IMR-90 (cell line): ENCODE data around the gene GH1. TPM values are rescaled to one million over a fixed set of nuclear protein-coding genes. Genes with fewer than 3 reads are reported as not detected.

Experiments used
- ATAC-seq: fragments of 200-7000 bp; cut with Tn5 transposase; 2 replicates; pipeline ENCODE4 v1.9.1; 2020; ENCODE audit warnings: low read depth, mild to moderate bottlenecking, moderate library complexity
- BruUV-seq: library from RNA; stranded (reverse); fragments of 400-500 nt; replicated peaks from 2 replicates; lab custom pipeline; 2021; lab: Mats Ljungman, UMichigan
- CTCF ChIA-PET: fragments of 300-600 bp; formaldehyde crosslinking; extraction: SDS; loops from one replicate; lab custom pipeline; 2021; ENCODE audit warnings: antibody characterized with exemption; lab: Yijun Ruan, JAX
- POLR2A ChIA-PET: fragments of 300-600 bp; sonication (Branson Sonifier 250); formaldehyde crosslinking; loops from one replicate; lab custom pipeline; 2022; ENCODE audit warnings: antibody characterized with exemption; ENCODE audit not compliant: unreplicated experiment; lab: Charles Lee
- DNase-seq: peaks from one replicate; pipeline ENCODE4 v3.0.0; 2013
- H2AFZ ChIP-seq: replicated peaks from 2 replicates; pipeline ENCODE3; 2013; ENCODE audit warnings: low read length, mild to moderate bottlenecking; ENCODE audit not compliant: poor library complexity
- H2AK5ac ChIP-seq: 2 replicates; pipeline ENCODE4 v1.6.1; 2013; ENCODE audit warnings: low read depth, low read length, inconsistent platforms
- H2AK9ac ChIP-seq: replicated peaks from 2 replicates; pipeline ENCODE3; 2013; ENCODE audit warnings: mild to moderate bottlenecking, low read depth, low read length, moderate library complexity; ENCODE audit not compliant: poor library complexity
- H2BK120ac ChIP-seq: 2 replicates; pipeline ENCODE4 v1.6.1; 2013; ENCODE audit warnings: low read depth, low read length, inconsistent platforms
- H2BK15ac ChIP-seq: 3 replicates; pipeline ENCODE4 v1.6.1; 2013; ENCODE audit warnings: low read depth, low read length, inconsistent platforms
- H2BK20ac ChIP-seq: 2 replicates; pipeline ENCODE4 v1.6.1; 2013; ENCODE audit warnings: low read depth, mild to moderate bottlenecking, inconsistent platforms, low read length, moderate library complexity
- H2BK5ac ChIP-seq: 2 replicates; pipeline ENCODE4 v1.6.1; 2013; ENCODE audit warnings: mild to moderate bottlenecking, low read depth, low read length, inconsistent platforms; ENCODE audit not compliant: poor library complexity, severe bottlenecking
- H3K14ac ChIP-seq: replicated peaks from 2 replicates; pipeline ENCODE4 v1.6.1; 2013; ENCODE audit warnings: low read depth, low read length, inconsistent platforms
- H3K18ac ChIP-seq: 2 replicates; pipeline ENCODE4 v1.6.1; 2013; ENCODE audit warnings: low read depth, low read length, control low read depth
- H3K23ac ChIP-seq: 2 replicates; pipeline ENCODE4 v1.6.1; 2013; ENCODE audit warnings: low read depth, low read length, inconsistent platforms
- H3K27ac ChIP-seq: 2 replicates; pipeline ENCODE4 v1.5.1; 2013; ENCODE audit warnings: mild to moderate bottlenecking, control low read depth, low read length; ENCODE audit not compliant: insufficient read depth
- H3K27me3 ChIP-seq: 2 replicates; pipeline ENCODE4 v1.6.1; 2013; ENCODE audit warnings: low read length; ENCODE audit not compliant: control insufficient read depth, insufficient read depth
- H3K36me3 ChIP-seq: 2 replicates; pipeline ENCODE4 v1.6.1; 2013; ENCODE audit warnings: low read length, mixed read lengths; ENCODE audit not compliant: control insufficient read depth, insufficient read depth
- H3K4ac ChIP-seq: 2 replicates; pipeline ENCODE4 v1.6.1; 2013; ENCODE audit warnings: low read depth, low read length, inconsistent platforms
- H3K4me1 ChIP-seq: 2 replicates; pipeline ENCODE4 v1.6.1; 2013; ENCODE audit warnings: low read length, mixed read lengths; ENCODE audit not compliant: control insufficient read depth, insufficient read depth
- H3K4me2 ChIP-seq: 2 replicates; pipeline ENCODE4 v1.6.1; 2013; ENCODE audit warnings: low read depth, mild to moderate bottlenecking, control low read depth, low read length, moderate library complexity
- H3K4me3 ChIP-seq: 2 replicates; pipeline ENCODE4 v1.5.1; 2013; ENCODE audit warnings: low read depth, mild to moderate bottlenecking, control low read depth, low read length, moderate library complexity; ENCODE audit not compliant: insufficient read depth
- H3K56ac ChIP-seq: 2 replicates; pipeline ENCODE4 v1.6.1; 2013; ENCODE audit warnings: low read length, inconsistent platforms; ENCODE audit not compliant: insufficient read depth; ENCODE audit errors: extremely low read depth
- H3K79me1 ChIP-seq, 2 experiments: 2 replicates each; pipeline ENCODE4 v1.6.1; 2013; ENCODE audit warnings: low read length in 2 of 2, inconsistent platforms in 1 of 2, low read depth in 1 of 2
- H3K9ac ChIP-seq: 2 replicates; pipeline ENCODE4 v1.6.1; 2013; ENCODE audit warnings: low read depth, low read length, control low read depth
- H3K9me1 ChIP-seq: 2 replicates; pipeline ENCODE4 v1.6.1; 2013; ENCODE audit warnings: low read length, inconsistent platforms; ENCODE audit not compliant: insufficient read depth
- H3K9me3 ChIP-seq: 2 replicates; pipeline ENCODE4 v1.6.1; 2013; ENCODE audit warnings: low read length; ENCODE audit not compliant: control insufficient read depth, insufficient read depth
- H4K20me1 ChIP-seq: 2 replicates; pipeline ENCODE4 v1.6.1; 2013; ENCODE audit warnings: low read length, inconsistent platforms; ENCODE audit not compliant: insufficient read depth
- H4K5ac ChIP-seq: 2 replicates; pipeline ENCODE4 v1.6.1; 2013; ENCODE audit warnings: mild to moderate bottlenecking, low read depth, low read length, control low read depth
- H4K8ac ChIP-seq, 2 experiments: 2 replicates each; pipeline ENCODE4 v1.6.1; 2013; ENCODE audit warnings: low read depth in 2 of 2, low read length in 2 of 2, control low read depth in 1 of 2, inconsistent platforms in 1 of 2
- H4K91ac ChIP-seq: 2 replicates; pipeline ENCODE4 v1.6.1; 2013; ENCODE audit warnings: low read depth, low read length, inconsistent platforms; ENCODE audit not compliant: insufficient read depth
- CEBPB ChIP-seq: IDR thresholded peaks from 2 replicates; pipeline ENCODE4 v1.6.1; 2012; ENCODE audit warnings: low read depth, low read length, improper control_type of control experiment
- CTCF ChIP-seq: conservative IDR thresholded peaks from 2 replicates; pipeline ENCODE4 v1.5.1; 2012; ENCODE audit warnings: mild to moderate bottlenecking, low read depth, low read length, improper control_type of control experiment
- ELK1 ChIP-seq: fragments of 150-350 bp; IDR thresholded peaks from 2 replicates; pipeline ENCODE4 v1.6.1; 2016; ENCODE audit warnings: low read depth, mild to moderate bottlenecking, low read length, moderate library complexity, borderline replicate concordance
- MAFK ChIP-seq: IDR thresholded peaks from 2 replicates; pipeline ENCODE4 v1.6.1; 2012; ENCODE audit warnings: low read depth, low read length, improper control_type of control experiment
- MAZ ChIP-seq: IDR thresholded peaks from 2 replicates; pipeline ENCODE4 v1.6.1; 2012; ENCODE audit warnings: low read depth, mild to moderate bottlenecking, low read length, improper control_type of control experiment, moderate library complexity, borderline replicate concordance
- NFE2L2 ChIP-seq: fragments of 150-350 bp; IDR thresholded peaks from 2 replicates; pipeline ENCODE4 v1.6.1; 2016; ENCODE audit warnings: low read depth, mild to moderate bottlenecking, low read length
- RFX5 ChIP-seq: IDR thresholded peaks from 2 replicates; pipeline ENCODE4 v1.8.0; 2012; ENCODE audit warnings: low read depth, mild to moderate bottlenecking, low read length, moderate library complexity
- USF2 ChIP-seq: fragments of 150-350 bp; IDR thresholded peaks from 2 replicates; pipeline ENCODE4 v1.6.1; 2017; ENCODE audit warnings: mild to moderate bottlenecking, antibody characterized with exemption, low read length, low read depth
- WGBS, 2 experiments: methylation state at CpG; one replicate each; pipeline versions ENCODE4 v1.1.5 to v1.1.7; 2013; ENCODE audit warnings: missing lambda C conversion rate in 2 of 2; ENCODE audit not compliant: insufficient read length in 1 of 2; ENCODE audit errors: extremely low coverage in 2 of 2; 5-methylcytosine and 5-hydroxymethylcytosine counted together
- dilution Hi-C: fragments of 300-500 bp; cut with HindIII; formaldehyde crosslinking; loops from one replicate; pipeline ENCODE4 v1.14.3; 2018; ENCODE audit warnings: low sequenced_read_pairs; ENCODE audit not compliant: unreplicated experiment
- in situ Hi-C: fragments of 300-500 bp; cut with MboI; formaldehyde crosslinking; loops from 3 replicates; pipeline ENCODE4 v1.14.3; 2019; ENCODE audit warnings: low sequenced_read_pairs, inconsistent platforms, mixed read lengths
- intact Hi-C: fragments of 100-400 bp; cut with micrococcal nuclease; formaldehyde crosslinking; loops from 2 replicates; pipeline ENCODE4 v1.10.0; 2022
- polyA plus RNA-seq, 3 experiments: library from polyadenylated mRNA; depleted of rRNA; stranded (reverse); fragments of >200 nt; gene quantifications; 2 replicates each; pipeline ENCODE4 v1.2.3, GENCODE V29; 2012; ENCODE audit warnings: low replicate concordance in 1 of 3
- total RNA-seq: library from RNA; depleted of rRNA; stranded (reverse); fragments of >200 nt; gene quantifications from 2 replicates; pipeline ENCODE4 v1.2.3, GENCODE V29; 2012

GH1 gene
- total and polyA plus RNA-seq, 2 of the 4 experiments (the other 2 are of a cell fraction), result not detected

GRCh38 chr17:63911041-63911635 lies 7.5 kb downstream of the GH1 start, which contains the start of gene CSHL1:
Gene CSHL1 (minus strand): TSS chr17:63911258. CDS start chr17:63911196, 62 bp downstream.
- in situ Hi-C loops, result loop anchor here (10.0 kb wide), 2 partner anchors 114 to 374 kb away; partner anchors contain the start of gene ICAM2

More at GRCh38 chr17:63911041-63911635, 7.5 kb downstream of the GH1 start, which contains the start of gene CSHL1:
- H3K4me3 ChIP-seq, result no peak within 1 kb of the TSS
- ATAC-seq (no peak), DNase-seq (no peak)
- no peak within 1 kb of the TSS for H2BK15ac ChIP-seq
- H3K9me3 ChIP-seq, result no peaks in the 10 kb centered on the region
- no peak within 1 kb of the TSS for H3K4me2 ChIP-seq
- no peak within 1 kb of the TSS for H2BK5ac ChIP-seq
- H2AK9ac ChIP-seq, result no peak within 1 kb of the TSS
- no peaks in the 10 kb centered on the region for H4K20me1 ChIP-seq
- CTCF ChIA-PET, result interaction anchor here (1.0 to 1.5 kb wide), 2 partner anchors 46 to 235 kb away, joined by 3 to 4 read pairs; no protein-coding TSS in a partner anchor
- intact Hi-C loops (loop anchor here (10.0 kb wide), 1 partner anchor 374 kb away; no protein-coding TSS in a partner anchor), dilution Hi-C loops (no loop called here)
- no peaks in the 10 kb centered on the region for H3K4me1 ChIP-seq
- no peak within 1 kb of the TSS for H3K27ac ChIP-seq
- TF ChIP-seq MAFK (no peak), USF2 (no peak), MAZ (no peak), RFX5 (no peak), ELK1 (no peak), CEBPB (no peak), NFE2L2 (no peak), CTCF (no peak)
- no peak within 1 kb of the TSS for H3K14ac ChIP-seq
- H3K27me3 ChIP-seq, result peaks cover 42% of the 10 kb centered on the region
- WGBS, 2 experiments, result 60% methylated on average over 5 of the region's 15 CpGs; no CpG with 5 or more reads in 1 of the 2 experiments
- H2BK20ac ChIP-seq, result no peak within 1 kb of the TSS
- no peak within 1 kb of the TSS for H3K18ac ChIP-seq
- no peak within 1 kb of the TSS for H3K9ac ChIP-seq
- no peak within 1 kb of the TSS for H2AFZ ChIP-seq
- no peak within 1 kb of the TSS for H4K8ac ChIP-seq
- H3K56ac ChIP-seq, result no peak within 1 kb of the TSS
- POLR2A ChIA-PET, result no interaction called here
- H2AK5ac ChIP-seq, result no peak within 1 kb of the TSS; the same call in 1 of the 2 replicates
- H3K9me1 ChIP-seq, result no peaks in the 10 kb centered on the region
- H4K5ac ChIP-seq, result no peak within 1 kb of the TSS
- no peak within 1 kb of the TSS for H3K23ac ChIP-seq
- no peak within 1 kb of the TSS for H3K4ac ChIP-seq
- no peaks in the 10 kb centered on the region for H3K36me3 ChIP-seq
- BruUV-seq, result no TSS peak
- H2BK120ac ChIP-seq, result no peak within 1 kb of the TSS
- no peaks in the 10 kb centered on the region for H3K79me1 ChIP-seq
- no peak within 1 kb of the TSS for H4K91ac ChIP-seq
